K562 (cell line): ENCODE results near the gene TMEM151A.

Source experiments
- CBFA2T3 ChIP-seq: fragments of 450-650 bp; IDR thresholded peaks from 2 replicates; pipeline ENCODE4 v1.6.1; 2017
- FOXJ3 ChIP-seq: sonication (generic); formaldehyde crosslinking; IDR thresholded peaks from 2 replicates; pipeline ENCODE4 v1.4.0; 2020; ENCODE audit warnings: mild to moderate bottlenecking, missing genetic modification reagents
- PREB ChIP-seq: sonication (generic); formaldehyde crosslinking; IDR thresholded peaks from 2 replicates; pipeline ENCODE4 v1.8.1; 2023; ENCODE audit warnings: mild to moderate bottlenecking, missing genetic modification reagents
- REST ChIP-seq, 2 experiments: fragments of 450-650 bp; formaldehyde crosslinking in 1 of 2; IDR thresholded peaks; 2 replicates each; pipeline versions ENCODE4 v1.4.0 to v1.6.1; 2014 to 2020; ENCODE audit warnings: mild to moderate bottlenecking in 2 of 2, borderline replicate concordance in 1 of 2, low read depth in 1 of 2
- SIX5 ChIP-seq, 2 experiments: IDR thresholded peaks; 2 replicates each; pipeline ENCODE4 v1.6.1; 2011; ENCODE audit warnings: low read length in 2 of 2, borderline replicate concordance in 1 of 2, low read depth in 1 of 2, mild to moderate bottlenecking in 1 of 2, moderate library complexity in 1 of 2; ENCODE audit not compliant: insufficient read depth in 1 of 2
- STAT5A ChIP-seq: IDR thresholded peaks from 2 replicates; pipeline ENCODE4 v1.6.1; 2012; ENCODE audit warnings: low read length, inconsistent platforms, borderline replicate concordance
- TCF7 ChIP-seq: sonication (generic); IDR thresholded peaks from 2 replicates; pipeline ENCODE4 v1.6.1; 2016; ENCODE audit warnings: antibody characterized with exemption, borderline replicate concordance
- ZFX ChIP-seq: sonication (generic); formaldehyde crosslinking; IDR thresholded peaks from 2 replicates; pipeline ENCODE4 v1.8.0; 2022; ENCODE audit warnings: mild to moderate bottlenecking, missing genetic modification reagents, moderate library complexity
- ZNF354B ChIP-seq: fragments of 250-450 bp; sonication (Bioruptor Pico); IDR thresholded peaks from 2 replicates; pipeline ENCODE4 v1.4.0; 2020
- ZNF764 ChIP-seq: fragments of 250-450 bp; sonication (Bioruptor Pico); IDR thresholded peaks from 2 replicates; pipeline ENCODE4 v1.4.0; 2020; ENCODE audit warnings: low read depth, mild to moderate bottlenecking, moderate library complexity

- TF ChIP-seq ZNF354B (CRISPR knock-in tag): no peak
- TF ChIP-seq ZFX (CRISPR knock-in tag): no peak
- TF ChIP-seq CBFA2T3: no peak
- TF ChIP-seq REST (IDR thresholded peaks at IDR 0.05; ENCODE audit: borderline replicate concordance): no peak
- TF ChIP-seq REST (CRISPR knock-in tag; IDR thresholded peaks at IDR 0.05; ENCODE audit: low read depth): no peak
- no peak for TF ChIP-seq PREB (CRISPR knock-in tag)
- TF ChIP-seq ZNF764 (CRISPR knock-in tag): no peak
- TF ChIP-seq SIX5 (IDR thresholded peaks at IDR 0.05; ENCODE audit: borderline replicate concordance in 1 of 2, insufficient read depth in 1 of 2, low read depth in 1 of 2, low read length in 2 of 2): no peak
- TF ChIP-seq TCF7: no peak
- no peak for TF ChIP-seq FOXJ3 (CRISPR knock-in tag)
- no peak for TF ChIP-seq STAT5A
Measured at GRCh38 chr11:66247295-66247694, 44.4 kb upstream of the TMEM151A start.
